Ovary (tissue), 9 donors: ENCODE measurements around the gene VGLL1. TPM values are rescaled to one million over a fixed set of nuclear protein-coding genes. Genes with fewer than 3 reads are reported as not detected.

ENCODE experiments used
- DNase-seq, 5 donors: peaks; one replicate each; pipeline ENCODE4 v3.0.0-alpha.2; 2019 to 2020
- H3K27ac ChIP-seq, 2 donors: fragments of 200-600 bp; one replicate each; pipeline versions ENCODE4 v1.5.1 to v1.8.0; 2019 to 2022
- H3K27me3 ChIP-seq: fragments of 200-600 bp; one replicate; pipeline ENCODE4 v1.8.0; 2022
- H3K36me3 ChIP-seq: fragments of 200-600 bp; sonication (generic); one replicate; pipeline ENCODE4 v1.5.1; 2019
- H3K4me1 ChIP-seq: one replicate; pipeline ENCODE4 v1.8.1; 2013; ENCODE audit warnings: mild to moderate bottlenecking, moderate library complexity; ENCODE audit not compliant: insufficient read depth
- H3K4me3 ChIP-seq: fragments of 200-600 bp; sonication (generic); one replicate; pipeline ENCODE4 v1.5.1; 2017
- H3K9me3 ChIP-seq, 2 donors: fragments of 200-600 bp in 1 of 2; sonication (generic) in 1 of 2; one replicate each; pipeline versions ENCODE4 v1.5.1 to v1.8.1; 2013 to 2019; ENCODE audit warnings: mild to moderate bottlenecking in 1 of 2, moderate library complexity in 1 of 2
- EP300 ChIP-seq: sonication (generic); formaldehyde crosslinking; IDR thresholded peaks from one replicate; pipeline ENCODE4 v1.6.1; 2017; ENCODE audit warnings: antibody characterized with exemption
- POLR2A ChIP-seq: fragments of 450-650 bp; IDR thresholded peaks from one replicate; pipeline ENCODE4 v1.6.1; 2017; ENCODE audit warnings: antibody characterized with exemption, mild to moderate bottlenecking, moderate library complexity
- WGBS, 3 donors: extraction: QIAGEN DNeasy Blood & Tissue Kit in 1 of 3; methylation state at CpG; one replicate each; pipeline versions ENCODE4 v1.1.5 to v1.1.7; 2013 to 2017; 5-methylcytosine and 5-hydroxymethylcytosine counted together
- intact Hi-C, 4 donors: fragments of 100-400 bp; cut with DNase I; formaldehyde crosslinking; loops; one replicate each; pipeline versions ENCODE4 v1.11.0 to v1.15.1; 2022 to 2023
- polyA plus RNA-seq, 2 donors: library from polyadenylated mRNA; stranded (reverse); fragments of 200-250 nt in 1 of 2; fragments of 350-450 nt in 1 of 2; fragmentation: Illumina TruSeq in 1 of 2; extraction: RNeasy Lipid Tissue Mini Kit (QIAGEN cat#74804) in 1 of 2; gene quantifications; one replicate each; pipeline ENCODE4 v1.2.3, GENCODE V29; 2013 to 2014
- total RNA-seq, 7 donors: library from RNA; depleted of rRNA in 2 of 7; stranded (reverse); fragments of >200 nt in 2 of 7; fragmentation: NEBNext Ultra II Directional in 3 of 7; extraction: Animal tissue kit (Norgen Biotek cat#: 25700) in 3 of 7; gene quantifications; one replicate each; pipeline versions ENCODE4 v1.1.0 to v1.2.4, GENCODE V29; 2016 to 2023
- TF ChIP-seq, protein P1 (sequence below), 3 donors: fragments of 450-650 bp in 2 of 3; fragments of 200-600 bp in 1 of 3; IDR thresholded peaks; one replicate each; pipeline versions ENCODE4 v1.5.1 to v1.8.0; 2016 to 2022; ENCODE audit warnings: antibody characterized with exemption in 3 of 3, mild to moderate bottlenecking in 1 of 3
- donor health status: DM: no; HTN: no; CAD: no; lungs with moderate emphysema.
- donor health status: DM: no; HTN: no; CAD: no.
- donor health status: Bipolar disorder and iron deficiency.
- donor health status: DM: yes; HTN: yes; CAD: no.
- donor health status: DM: no; HTN: no; CAD: no.
- donor health status: DM: yes; HTN: yes; CAD: no.

The VGLL1 gene
- total and polyA plus RNA-seq, 9 donors = 0.36 to 1.6 (median 0.92) TPM; not detected in 6

DNA sequence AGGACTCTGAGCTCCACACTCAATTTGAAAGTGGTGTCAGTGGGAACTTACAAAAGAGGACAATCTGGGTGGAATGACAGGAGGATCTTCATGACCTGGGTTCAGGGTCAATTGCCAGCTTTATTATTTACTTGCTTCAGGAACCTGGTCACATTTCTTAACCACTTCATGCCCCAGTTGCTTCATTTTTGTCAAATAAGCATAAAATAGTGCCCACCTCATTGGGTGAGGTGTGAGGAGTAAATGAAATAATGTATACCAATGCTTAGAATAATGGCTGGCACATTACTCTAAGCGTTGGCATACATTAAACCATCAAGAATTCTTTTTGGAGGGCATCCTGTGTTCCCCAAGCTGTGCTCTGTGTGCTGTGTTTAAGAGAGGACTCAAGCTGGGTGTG, 19.4 kb downstream of the VGLL1 start:
- no peak for TF ChIP-seq EP300
- TF ChIP-seq POLR2A = no peak
- TF ChIP-seq, protein P1, sequence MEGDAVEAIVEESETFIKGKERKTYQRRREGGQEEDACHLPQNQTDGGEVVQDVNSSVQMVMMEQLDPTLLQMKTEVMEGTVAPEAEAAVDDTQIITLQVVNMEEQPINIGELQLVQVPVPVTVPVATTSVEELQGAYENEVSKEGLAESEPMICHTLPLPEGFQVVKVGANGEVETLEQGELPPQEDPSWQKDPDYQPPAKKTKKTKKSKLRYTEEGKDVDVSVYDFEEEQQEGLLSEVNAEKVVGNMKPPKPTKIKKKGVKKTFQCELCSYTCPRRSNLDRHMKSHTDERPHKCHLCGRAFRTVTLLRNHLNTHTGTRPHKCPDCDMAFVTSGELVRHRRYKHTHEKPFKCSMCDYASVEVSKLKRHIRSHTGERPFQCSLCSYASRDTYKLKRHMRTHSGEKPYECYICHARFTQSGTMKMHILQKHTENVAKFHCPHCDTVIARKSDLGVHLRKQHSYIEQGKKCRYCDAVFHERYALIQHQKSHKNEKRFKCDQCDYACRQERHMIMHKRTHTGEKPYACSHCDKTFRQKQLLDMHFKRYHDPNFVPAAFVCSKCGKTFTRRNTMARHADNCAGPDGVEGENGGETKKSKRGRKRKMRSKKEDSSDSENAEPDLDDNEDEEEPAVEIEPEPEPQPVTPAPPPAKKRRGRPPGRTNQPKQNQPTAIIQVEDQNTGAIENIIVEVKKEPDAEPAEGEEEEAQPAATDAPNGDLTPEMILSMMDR (IDR thresholded peaks at IDR 0.05) = no peak
- H3K4me1 ChIP-seq = no peaks in the 10 kb centered on the region
- H3K27ac ChIP-seq = no peak overlapping the region
- H3K36me3 ChIP-seq = no peaks in the 10 kb centered on the region
- 51 to 71% (median 62%) methylated on average over 1 of the region's 1 CpG for WGBS, 3 donors
- no peak overlapping the region for H3K4me3 ChIP-seq
- DNase-seq = no peak
- intact Hi-C loops = no loop called here
- no peaks in the 10 kb centered on the region for H3K27me3 ChIP-seq
- H3K9me3 ChIP-seq = no peaks in the 10 kb centered on the region

DNA sequence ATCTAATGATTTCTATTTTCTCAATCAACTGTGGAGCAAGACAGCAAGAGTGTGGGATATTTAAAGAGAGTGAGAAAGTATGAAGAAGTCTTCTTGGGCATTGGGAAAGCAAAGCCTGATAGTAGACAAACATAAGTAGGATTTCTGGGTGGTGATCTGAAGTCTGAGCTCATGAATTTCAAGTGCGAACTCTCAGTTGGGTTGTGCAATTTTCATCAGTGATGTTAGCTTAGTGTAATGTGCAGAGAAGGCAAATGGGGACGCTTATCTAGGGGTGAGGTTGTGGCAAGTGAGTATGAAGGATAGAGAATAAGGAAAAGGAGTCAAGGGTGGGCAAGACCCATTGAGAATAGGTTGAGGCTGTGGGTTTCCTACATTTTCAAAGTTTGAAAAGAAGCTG, 23.7 kb downstream of the VGLL1 start:
- Histone ChIP-seq H3K36me3 (no peaks in the 10 kb centered on the region), H3K4me3 (no peak overlapping the region), H3K27me3 (no peaks in the 10 kb centered on the region), H3K27ac (no peak overlapping the region), H3K4me1 (no peaks in the 10 kb centered on the region), H3K9me3 (no peaks in the 10 kb centered on the region)
- intact Hi-C loops = no loop called here
- WGBS, 3 donors = 62 to 75% (median 63%) methylated on average over 2 of the region's 2 CpGs
- TF ChIP-seq EP300 (no peak), POLR2A (no peak)
- TF ChIP-seq, protein P1 (IDR thresholded peaks at IDR 0.05) = no peak
- DNase-seq = no peak

DNA sequence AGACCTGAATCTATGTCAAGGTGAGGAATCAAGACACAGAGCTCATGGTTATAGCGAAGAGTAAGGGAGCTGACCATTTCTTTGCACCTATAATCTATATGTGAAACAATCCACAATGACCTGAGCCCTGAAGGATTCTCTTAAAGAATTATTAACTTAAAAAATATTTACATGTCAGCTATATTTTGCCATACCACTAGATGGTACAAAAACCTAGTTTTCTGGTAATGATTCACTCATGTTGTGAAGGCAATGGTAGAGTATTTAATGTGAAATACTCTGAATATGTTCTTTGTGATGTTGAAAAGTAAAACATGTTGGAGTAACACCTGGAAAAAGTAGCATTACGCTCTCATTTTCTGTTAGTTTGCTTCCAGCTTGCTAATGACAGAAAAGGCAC, 40.0 kb downstream of the VGLL1 start:
- H3K4me3 ChIP-seq = no peak overlapping the region
- H3K4me1 ChIP-seq = peaks cover 2% of the 10 kb centered on the region
- no peaks in the 10 kb centered on the region for H3K36me3 ChIP-seq
- H3K9me3 ChIP-seq = no peaks in the 10 kb centered on the region
- 62 to 77% (median 68%) methylated on average over 2 of the region's 2 CpGs for WGBS, 3 donors
- TF ChIP-seq POLR2A (no peak), EP300 (no peak)
- no peak overlapping the region for H3K27ac ChIP-seq
- H3K27me3 ChIP-seq = no peaks in the 10 kb centered on the region
- intact Hi-C loops = no loop called here
- no peak for DNase-seq

DNA sequence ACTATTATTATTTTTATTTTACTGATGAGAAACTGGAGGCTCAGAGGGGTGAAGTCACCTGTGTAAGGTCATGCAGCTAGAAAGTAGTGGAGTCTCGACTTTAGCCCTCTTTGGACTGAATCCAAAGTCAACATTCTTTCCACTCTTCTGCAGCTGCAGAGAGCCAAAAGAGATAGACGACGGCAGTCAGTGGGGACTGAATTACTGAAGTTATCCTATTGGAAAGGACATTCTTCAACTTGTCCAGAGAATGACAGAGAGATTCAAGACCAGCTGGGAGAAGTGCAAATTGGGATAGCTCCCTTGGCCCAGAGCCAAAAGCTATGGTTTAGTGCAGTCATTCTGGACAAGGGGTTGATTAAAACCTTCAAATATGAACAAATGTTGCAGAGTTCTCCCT, 42.5 kb downstream of the VGLL1 start:
- H3K36me3 ChIP-seq = no peaks in the 10 kb centered on the region
- intact Hi-C loops = no loop called here
- no peak for DNase-seq
- no peaks in the 10 kb centered on the region for H3K9me3 ChIP-seq
- H3K4me1 ChIP-seq = peaks cover 2% of the 10 kb centered on the region
- H3K4me3 ChIP-seq = no peak overlapping the region
- H3K27me3 ChIP-seq = no peaks in the 10 kb centered on the region
- 10 to 12% (median 11%) methylated on average over 3 of the region's 3 CpGs for WGBS, 3 donors
- TF ChIP-seq POLR2A = no peak
- TF ChIP-seq, protein P1 (IDR thresholded peaks at IDR 0.05) = no peak
- no peak for TF ChIP-seq EP300
- no peak overlapping the region for H3K27ac ChIP-seq

DNA sequence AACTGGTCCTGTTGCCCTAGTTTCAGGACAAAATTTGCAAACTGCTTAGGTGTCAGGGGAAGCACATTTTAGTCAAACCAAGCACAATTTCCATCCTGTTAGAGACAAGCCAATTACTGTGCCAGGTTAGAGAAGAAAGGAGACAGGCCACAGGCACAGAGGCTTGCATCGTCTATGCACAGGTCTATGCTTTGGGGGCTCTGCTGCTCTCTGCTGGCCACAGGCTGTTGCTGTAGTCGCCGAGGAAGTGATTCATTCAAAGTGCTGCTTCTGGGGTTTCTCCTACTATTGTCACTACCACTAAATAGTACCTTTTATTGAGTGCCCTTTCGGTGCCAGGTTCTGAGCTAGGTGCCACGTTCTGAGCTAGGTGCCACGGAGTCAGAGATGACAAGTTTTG, 45.5 kb downstream of the VGLL1 start:
- Histone ChIP-seq H3K36me3 (no peaks in the 10 kb centered on the region), H3K27ac (no peak overlapping the region), H3K4me1 (peaks cover 2% of the 10 kb centered on the region), H3K9me3 (no peaks in the 10 kb centered on the region), H3K4me3 (no peak overlapping the region), H3K27me3 (no peaks in the 10 kb centered on the region)
- TF ChIP-seq POLR2A = no peak
- TF ChIP-seq, protein P1 (IDR thresholded peaks at IDR 0.05) = peak; percentile 32 to 45 (median 42)
- TF ChIP-seq EP300 = no peak
- intact Hi-C loops = no loop called here
- peak; percentile 43 to 70 (median 58) for DNase-seq
- 4 to 6% (median 4%) methylated on average over 6 of the region's 6 CpGs for WGBS, 3 donors
